Neural cell (in vitro differentiated cells): ENCODE measurements around the gene TRPV5.

Experiments
- EP300 ChIP-seq: fragments of 450-650 bp; conservative IDR thresholded peaks from 2 replicates; pipeline ENCODE4 v1.6.1; 2014; ENCODE audit warnings: antibody characterized with exemption, mild to moderate bottlenecking, moderate library complexity; ENCODE audit not compliant: poor library complexity, severe bottlenecking
- EZH2 ChIP-seq: fragments of 200-600, 300-800 bp; shearing (Covaris generic), sonication (generic); IDR thresholded peaks from 2 replicates; pipeline ENCODE4 v1.6.1; 2014; ENCODE audit warnings: antibody characterized with exemption, low read length, borderline replicate concordance, mild to moderate bottlenecking; ENCODE audit not compliant: insufficient read depth, poor library complexity, severe bottlenecking
- POLR2AphosphoS5 ChIP-seq: IDR thresholded peaks from 2 replicates; pipeline ENCODE4 v1.6.1; 2012
- RAD21 ChIP-seq: fragments of 450-650 bp; conservative IDR thresholded peaks from 2 replicates; pipeline ENCODE4 v1.6.1; 2014; ENCODE audit warnings: antibody characterized with exemption, mild to moderate bottlenecking, moderate library complexity
- SMC3 ChIP-seq: fragments of 450-650 bp; conservative IDR thresholded peaks from 2 replicates; pipeline ENCODE4 v1.6.1; 2014; ENCODE audit warnings: antibody characterized with exemption, mild to moderate bottlenecking, moderate library complexity; ENCODE audit not compliant: poor library complexity

DNA sequence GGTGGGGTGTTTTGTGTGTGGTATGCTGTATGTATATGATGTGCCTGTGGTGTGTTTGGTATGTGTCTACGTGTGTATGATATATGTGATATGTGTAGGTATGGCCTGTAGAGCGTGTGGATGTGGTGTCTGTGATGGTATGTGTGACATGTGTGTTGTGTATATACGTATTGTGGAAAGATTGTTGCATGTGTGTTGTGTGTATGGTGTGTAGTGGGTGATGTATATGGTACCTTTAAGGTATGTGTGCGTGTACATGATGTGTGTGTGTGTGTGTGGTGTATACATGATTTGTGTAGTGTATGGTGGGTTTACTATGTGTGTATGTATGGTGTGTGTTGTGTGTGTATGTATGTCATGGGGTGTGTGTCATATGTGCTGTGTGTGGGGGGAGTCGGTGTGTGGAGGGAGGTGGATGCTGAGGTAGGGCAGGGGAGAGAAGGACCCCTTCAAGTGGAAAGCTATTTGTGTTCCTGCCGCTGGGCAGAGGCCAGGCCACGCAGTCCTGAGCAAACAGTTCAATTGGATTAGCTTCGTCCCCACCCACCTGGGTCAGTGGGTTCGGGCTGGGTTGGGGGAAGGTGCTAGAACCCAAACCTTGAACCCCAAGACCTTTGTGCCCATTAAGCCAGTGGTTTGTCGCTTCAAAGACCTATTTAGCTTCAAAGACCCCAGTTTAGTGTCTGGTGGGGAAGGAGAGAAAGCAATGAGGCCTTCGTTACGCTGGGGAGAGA is 46.1 kb downstream of the TRPV5 start:
- TF ChIP-seq RAD21 (no peak), SMC3 (no peak), EZH2 (no peak), EP300 (no peak), POLR2AphosphoS5 (no peak)
